Suprapubic skin (tissue), 3 donors: ENCODE measurements around the gene NSUN7.

Source experiments
- POLR2A ChIP-seq, 2 donors: fragments of 450-650 bp; IDR thresholded peaks; one replicate each; pipeline ENCODE4 v1.6.1; 2017; ENCODE audit warnings: antibody characterized with exemption in 2 of 2, mild to moderate bottlenecking in 2 of 2, moderate library complexity in 2 of 2
- TF ChIP-seq, protein P1 (sequence below), 2 donors: fragments of 200-600 bp in 1 of 2; fragments of 450-650 bp in 1 of 2; sonication (generic) in 1 of 2; IDR thresholded peaks; one replicate each; pipeline ENCODE4 v1.5.1; 2016 to 2019; ENCODE audit warnings: antibody characterized with exemption in 2 of 2, mild to moderate bottlenecking in 1 of 2, moderate library complexity in 1 of 2

DNA sequence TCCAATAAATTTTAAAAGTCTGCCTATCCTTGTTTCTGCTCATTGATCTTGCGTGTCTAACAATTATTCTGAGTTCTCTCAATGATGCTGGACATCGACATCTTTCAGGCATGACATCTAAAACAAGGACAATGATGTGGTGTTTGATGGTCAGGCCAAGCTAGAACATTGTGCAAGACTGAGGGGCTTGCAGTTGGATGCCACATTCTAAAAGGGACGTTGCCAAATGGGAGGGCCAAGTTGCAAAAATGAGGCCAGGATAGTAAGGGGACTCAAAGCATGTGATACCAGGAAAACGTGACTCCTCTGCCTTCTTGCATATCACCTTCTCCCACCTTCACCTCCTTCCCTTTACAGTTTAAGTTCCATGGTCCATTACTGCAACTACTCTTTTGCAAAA is 29.4 kb upstream of the NSUN7 start:
- no peak for TF ChIP-seq POLR2A (IDR thresholded peaks at IDR 0.05)
- TF ChIP-seq, protein P1, sequence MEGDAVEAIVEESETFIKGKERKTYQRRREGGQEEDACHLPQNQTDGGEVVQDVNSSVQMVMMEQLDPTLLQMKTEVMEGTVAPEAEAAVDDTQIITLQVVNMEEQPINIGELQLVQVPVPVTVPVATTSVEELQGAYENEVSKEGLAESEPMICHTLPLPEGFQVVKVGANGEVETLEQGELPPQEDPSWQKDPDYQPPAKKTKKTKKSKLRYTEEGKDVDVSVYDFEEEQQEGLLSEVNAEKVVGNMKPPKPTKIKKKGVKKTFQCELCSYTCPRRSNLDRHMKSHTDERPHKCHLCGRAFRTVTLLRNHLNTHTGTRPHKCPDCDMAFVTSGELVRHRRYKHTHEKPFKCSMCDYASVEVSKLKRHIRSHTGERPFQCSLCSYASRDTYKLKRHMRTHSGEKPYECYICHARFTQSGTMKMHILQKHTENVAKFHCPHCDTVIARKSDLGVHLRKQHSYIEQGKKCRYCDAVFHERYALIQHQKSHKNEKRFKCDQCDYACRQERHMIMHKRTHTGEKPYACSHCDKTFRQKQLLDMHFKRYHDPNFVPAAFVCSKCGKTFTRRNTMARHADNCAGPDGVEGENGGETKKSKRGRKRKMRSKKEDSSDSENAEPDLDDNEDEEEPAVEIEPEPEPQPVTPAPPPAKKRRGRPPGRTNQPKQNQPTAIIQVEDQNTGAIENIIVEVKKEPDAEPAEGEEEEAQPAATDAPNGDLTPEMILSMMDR (IDR thresholded peaks at IDR 0.05) = no peak
